HEK293 (cell line): ENCODE results near the gene ADCK2.
"Not testable (repeated sequence)": the region's sequence is repeated elsewhere in the genome, so short reads cannot be mapped to it uniquely, and the experiment has no call there.

Experiments
- CTCF ChIA-PET: fragments of 350-600 bp; formaldehyde crosslinking; extraction: SDS; loops from one replicate; lab custom pipeline; 2021; ENCODE audit warnings: antibody characterized with exemption; lab: Yijun Ruan, JAX
- POLR2A ChIA-PET: fragments of 300-600 bp; formaldehyde crosslinking; extraction: SDS; loops from one replicate; lab custom pipeline; 2020; ENCODE audit warnings: antibody characterized with exemption, inconsistent platforms; lab: Yijun Ruan, JAX
- H3K27ac ChIP-seq: fragments of 200-500 bp; sonication (Bioruptor generic); 2 replicates; pipeline ENCODE4 v1.5.1; 2014; ENCODE audit warnings: low read depth, low read length, control low read depth, inconsistent platforms; ENCODE audit errors: extremely low read depth
- H3K36me3 ChIP-seq, 2 experiments: fragments of 200-500 bp in 1 of 2; sonication (Bioruptor generic) in 1 of 2; 1 replicate in 1 of 2; 2 replicates in 1 of 2; pipeline ENCODE4 v1.5.1; 2014 to 2017; ENCODE audit warnings: inconsistent platforms in 2 of 2, low read length in 2 of 2; ENCODE audit not compliant: control insufficient read depth in 2 of 2, insufficient read depth in 1 of 2
- H3K4me1 ChIP-seq: fragments of 200-500 bp; sonication (Bioruptor generic); 2 replicates; pipeline ENCODE4 v1.5.1; 2014; ENCODE audit warnings: mild to moderate bottlenecking, low read length, inconsistent platforms; ENCODE audit not compliant: control insufficient read depth, insufficient read depth
- H3K4me3 ChIP-seq: 2 replicates; pipeline ENCODE4 v1.5.1; 2011; ENCODE audit warnings: low read depth, mild to moderate bottlenecking, control low read depth, low read length, moderate library complexity
- H3K9me3 ChIP-seq: fragments of 200-500 bp; sonication (Bioruptor generic); 2 replicates; pipeline ENCODE4 v1.5.1; 2014; ENCODE audit warnings: low read depth, low read length, inconsistent platforms; ENCODE audit not compliant: control insufficient read depth, insufficient read depth
- KLF1 ChIP-seq: fragments of 450-650 bp; formaldehyde crosslinking; IDR thresholded peaks from 2 replicates; pipeline ENCODE4 v1.5.1; 2016; ENCODE audit warnings: missing biosample characterization, missing genetic modification characterization
- MEIS1 ChIP-seq: sonication (generic); formaldehyde crosslinking; IDR thresholded peaks from 2 replicates; pipeline ENCODE4 v1.8.1; 2022; ENCODE audit warnings: missing genetic modification reagents, mild to moderate bottlenecking, borderline replicate concordance
- MYNN ChIP-seq: fragments of 450-650 bp; formaldehyde crosslinking; IDR thresholded peaks from 2 replicates; pipeline ENCODE4 v1.5.1; 2016; ENCODE audit warnings: missing biosample characterization, missing genetic modification characterization, borderline replicate concordance
- OSR2 ChIP-seq: fragments of 450-650 bp; formaldehyde crosslinking; IDR thresholded peaks from 2 replicates; pipeline ENCODE4 v1.5.1; 2016; ENCODE audit warnings: missing biosample characterization, missing genetic modification characterization
- SP3 ChIP-seq: fragments of 450-650 bp; formaldehyde crosslinking; IDR thresholded peaks from 2 replicates; pipeline ENCODE4 v1.5.1; 2016; ENCODE audit warnings: missing biosample characterization, missing genetic modification characterization
- SP7 ChIP-seq: fragments of 450-650 bp; formaldehyde crosslinking; IDR thresholded peaks from 2 replicates; pipeline ENCODE4 v1.5.1; 2016; ENCODE audit warnings: missing biosample characterization, missing genetic modification characterization
- ZBTB20 ChIP-seq: fragments of 450-650 bp; formaldehyde crosslinking; IDR thresholded peaks from 2 replicates; pipeline ENCODE4 v1.5.1; 2016; ENCODE audit warnings: missing biosample characterization, missing genetic modification characterization
- ZFP3 ChIP-seq: fragments of 450-650 bp; formaldehyde crosslinking; IDR thresholded peaks from 2 replicates; pipeline ENCODE4 v1.5.1; 2016; ENCODE audit warnings: low read depth, missing biosample characterization, missing genetic modification characterization
- ZNF121 ChIP-seq: fragments of 450-650 bp; formaldehyde crosslinking; IDR thresholded peaks from 2 replicates; pipeline ENCODE4 v1.5.1; 2016; ENCODE audit warnings: missing biosample characterization, missing genetic modification characterization
- ZNF155 ChIP-seq: fragments of 450-650 bp; formaldehyde crosslinking; IDR thresholded peaks from 2 replicates; pipeline ENCODE4 v1.5.1; 2016; ENCODE audit warnings: missing biosample characterization, missing genetic modification characterization
- ZNF169 ChIP-seq: fragments of 450-650 bp; formaldehyde crosslinking; IDR thresholded peaks from 2 replicates; pipeline ENCODE4 v1.5.1; 2016; ENCODE audit warnings: missing biosample characterization, missing genetic modification characterization
- ZNF350 ChIP-seq: fragments of 450-650 bp; formaldehyde crosslinking; IDR thresholded peaks from 2 replicates; pipeline ENCODE4 v1.5.0; 2017; ENCODE audit warnings: missing biosample characterization, mild to moderate bottlenecking, missing genetic modification characterization
- ZNF394 ChIP-seq: fragments of 450-650 bp; formaldehyde crosslinking; IDR thresholded peaks from 2 replicates; pipeline ENCODE4 v1.5.1; 2016; ENCODE audit warnings: missing biosample characterization, missing genetic modification characterization, mild to moderate bottlenecking, moderate library complexity, borderline replicate concordance
- ZNF488 ChIP-seq: fragments of 450-650 bp; formaldehyde crosslinking; IDR thresholded peaks from 2 replicates; pipeline ENCODE4 v1.5.1; 2016; ENCODE audit warnings: missing biosample characterization, missing genetic modification characterization
- ZNF501 ChIP-seq: fragments of 450-650 bp; formaldehyde crosslinking; IDR thresholded peaks from 2 replicates; pipeline ENCODE4 v1.5.1; 2016; ENCODE audit warnings: missing biosample characterization, missing genetic modification characterization
- ZNF639 ChIP-seq: fragments of 450-650 bp; formaldehyde crosslinking; IDR thresholded peaks from 2 replicates; pipeline ENCODE4 v1.5.1; 2016; ENCODE audit warnings: missing biosample characterization, missing genetic modification characterization
- ZNF677 ChIP-seq: fragments of 450-650 bp; IDR thresholded peaks from 2 replicates; pipeline ENCODE4 v1.5.0; 2018; ENCODE audit warnings: missing biosample characterization, mild to moderate bottlenecking, missing genetic modification characterization, moderate library complexity

Gene ADCK2

GRCh38 chr7:140667476-140667875 lies 5.3 kb upstream of the ADCK2 start (continued):
- no peak for TF ChIP-seq ZNF639 (tag by site-specific recombination)
- no peak for TF ChIP-seq ZFP3
- no peak for TF ChIP-seq ZBTB20 (tag by site-specific recombination)
- no peak for TF ChIP-seq ZNF501 (tag by site-specific recombination)

- Histone ChIP-seq H3K36me3 (no peaks in the 10 kb centered on the region), H3K9me3 (no peaks in the 10 kb centered on the region), H3K4me3 (no peak overlapping the region), H3K4me1 (no peaks in the 10 kb centered on the region), H3K27ac (no peak overlapping the region)
- TF ChIP-seq MEIS1 (no peak), ZFP3 (no peak), ZNF677 (tag by site-specific recombination) (no peak), ZNF394 (tag by site-specific recombination) (no peak)
- CTCF ChIA-PET = interaction anchor here (0.5 to 1.3 kb wide), 3 partner anchors 15 to 868 kb away, joined by 3 to 5 read pairs (median 4); no protein-coding TSS in a partner anchor
- POLR2A ChIA-PET = interaction anchor here (0.5 kb wide), 1 partner anchor 310 kb away, joined by 4 read pairs; no protein-coding TSS in a partner anchor
Measured at GRCh38 chr7:140668641-140669040, 4.1 kb upstream of the ADCK2 start.

GRCh38 chr7:140669352-140669751 lies 3.4 kb upstream of the ADCK2 start:
- H3K4me3 ChIP-seq = no peak overlapping the region
- no peaks in the 10 kb centered on the region for H3K9me3 ChIP-seq
- ChIA-PET POLR2A (interaction anchor here (0.6 to 0.7 kb wide), 2 partner anchors 45 to 158 kb away, joined by 3 read pairs; no protein-coding TSS in a partner anchor), CTCF (interaction anchor here (0.7 to 1.3 kb wide), 5 partner anchors 9 to 679 kb away, joined by 3 to 6 read pairs (median 4); no protein-coding TSS in a partner anchor)
- H3K4me1 ChIP-seq = no peaks in the 10 kb centered on the region
- no peak for TF ChIP-seq ZNF488
- TF ChIP-seq SP3 = no peak
- TF ChIP-seq ZNF155 (tag by site-specific recombination) = no peak
- no peak for TF ChIP-seq MYNN (tag by site-specific recombination)
- no peak for TF ChIP-seq ZNF121 (tag by site-specific recombination)
- no peak for TF ChIP-seq ZNF350 (tag by site-specific recombination)
- TF ChIP-seq ZNF169 (tag by site-specific recombination) = no peak
- no peak for TF ChIP-seq OSR2 (tag by site-specific recombination)
- 0 out of 2 replicates have a peak, but pooled peaks have one; percentile 25 for TF ChIP-seq SP7 (tag by site-specific recombination)
- H3K36me3 ChIP-seq = no peaks in the 10 kb centered on the region
- no peak overlapping the region for H3K27ac ChIP-seq

- H3K4me1 ChIP-seq, H3K27ac ChIP-seq, POLR2A ChIA-PET, H3K9me3 ChIP-seq, H3K36me3 ChIP-seq, H3K4me3 ChIP-seq: not testable (repeated sequence)
- TF ChIP-seq KLF1 = peak; percentile 98
- CTCF ChIA-PET = interaction anchor here (0.6 to 1.3 kb wide), 4 partner anchors 10 to 935 kb away, joined by 3 to 6 read pairs (median 4); no protein-coding TSS in a partner anchor
Measured at GRCh38 chr7:140669862-140670261, 2.9 kb upstream of the ADCK2 start.
